Parathyroid adenoma (tissue), 2 donors: Measurements from ENCODE around the gene DCHS1.

Experiments used
- H2AFZ ChIP-seq: fragments of 300-600 bp; sonication (generic); one replicate; pipeline ENCODE4 v1.7.0; 2017; ENCODE audit warnings: antibody characterized with exemption, mild to moderate bottlenecking
- H3K27ac ChIP-seq: fragments of 300-600 bp; sonication (generic); one replicate; pipeline ENCODE4 v1.7.0; 2017
- H3K27me3 ChIP-seq: fragments of 300-600 bp; sonication (generic); one replicate; pipeline ENCODE4 v1.7.0; 2017; ENCODE audit warnings: low read length; ENCODE audit not compliant: control insufficient read depth, insufficient read depth
- H3K36me3 ChIP-seq: fragments of 300-600 bp; sonication (generic); one replicate; pipeline ENCODE4 v1.7.0; 2017; ENCODE audit warnings: low read length; ENCODE audit not compliant: control insufficient read depth, insufficient read depth
- H3K4me1 ChIP-seq: fragments of 300-600 bp; sonication (generic); one replicate; pipeline ENCODE4 v1.7.0; 2017; ENCODE audit warnings: control low read depth
- H3K4me2 ChIP-seq: fragments of 300-600 bp; sonication (generic); one replicate; pipeline ENCODE4 v1.7.0; 2017; ENCODE audit warnings: low read length
- H3K4me3 ChIP-seq: fragments of 300-600 bp; sonication (generic); one replicate; pipeline ENCODE4 v1.7.0; 2017; ENCODE audit warnings: low read depth, low read length
- H3K79me2 ChIP-seq: fragments of 300-600 bp; sonication (generic); one replicate; pipeline ENCODE4 v1.7.0; 2017; ENCODE audit warnings: control low read depth
- H3K9ac ChIP-seq: fragments of 300-600 bp; sonication (generic); one replicate; pipeline ENCODE4 v1.7.0; 2017; ENCODE audit warnings: mild to moderate bottlenecking
- H3K9me3 ChIP-seq: fragments of 300-600 bp; sonication (generic); one replicate; pipeline ENCODE4 v1.7.0; 2017; ENCODE audit warnings: low read length; ENCODE audit not compliant: control insufficient read depth
- TF ChIP-seq, protein P1 (sequence below): fragments of 300-600 bp; sonication (generic); IDR thresholded peaks from one replicate; pipeline ENCODE4 v1.7.0; 2017; ENCODE audit warnings: antibody characterized with exemption, mild to moderate bottlenecking
- donor health status: primary hyperparathyroidism.

DCHS1 gene

DNA sequence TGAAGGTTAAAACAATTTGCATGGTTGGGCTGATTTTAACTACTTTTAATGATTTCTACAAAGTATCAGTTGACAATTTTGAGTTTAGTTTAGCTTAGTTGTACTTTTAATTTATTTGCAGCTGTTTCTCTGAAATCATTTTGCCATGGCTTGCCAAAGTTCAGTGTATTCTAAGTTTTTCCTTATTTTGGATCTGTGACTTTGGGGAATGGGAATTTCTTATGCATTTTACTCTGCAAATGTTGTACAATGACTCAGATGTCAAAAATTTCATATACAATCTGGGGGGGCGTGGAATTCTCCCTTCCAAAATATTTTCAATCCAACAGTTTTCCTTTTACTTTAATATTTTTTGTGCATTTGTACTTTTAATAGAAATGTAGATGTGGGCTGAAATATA, 8.9 kb upstream of the DCHS1 start:
- Histone ChIP-seq H3K79me2 (no peaks in the 10 kb centered on the region), H3K4me2 (no peak overlapping the region), H3K4me3 (no peak overlapping the region), H3K9ac (no peak overlapping the region), H3K4me1 (no peaks in the 10 kb centered on the region), H3K27ac (no peak overlapping the region), H3K9me3 (no peaks in the 10 kb centered on the region), H3K36me3 (no peaks in the 10 kb centered on the region), H3K27me3 (no peaks in the 10 kb centered on the region), H2AFZ (no peak overlapping the region)
- TF ChIP-seq, protein P1, sequence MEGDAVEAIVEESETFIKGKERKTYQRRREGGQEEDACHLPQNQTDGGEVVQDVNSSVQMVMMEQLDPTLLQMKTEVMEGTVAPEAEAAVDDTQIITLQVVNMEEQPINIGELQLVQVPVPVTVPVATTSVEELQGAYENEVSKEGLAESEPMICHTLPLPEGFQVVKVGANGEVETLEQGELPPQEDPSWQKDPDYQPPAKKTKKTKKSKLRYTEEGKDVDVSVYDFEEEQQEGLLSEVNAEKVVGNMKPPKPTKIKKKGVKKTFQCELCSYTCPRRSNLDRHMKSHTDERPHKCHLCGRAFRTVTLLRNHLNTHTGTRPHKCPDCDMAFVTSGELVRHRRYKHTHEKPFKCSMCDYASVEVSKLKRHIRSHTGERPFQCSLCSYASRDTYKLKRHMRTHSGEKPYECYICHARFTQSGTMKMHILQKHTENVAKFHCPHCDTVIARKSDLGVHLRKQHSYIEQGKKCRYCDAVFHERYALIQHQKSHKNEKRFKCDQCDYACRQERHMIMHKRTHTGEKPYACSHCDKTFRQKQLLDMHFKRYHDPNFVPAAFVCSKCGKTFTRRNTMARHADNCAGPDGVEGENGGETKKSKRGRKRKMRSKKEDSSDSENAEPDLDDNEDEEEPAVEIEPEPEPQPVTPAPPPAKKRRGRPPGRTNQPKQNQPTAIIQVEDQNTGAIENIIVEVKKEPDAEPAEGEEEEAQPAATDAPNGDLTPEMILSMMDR: no peak

DNA sequence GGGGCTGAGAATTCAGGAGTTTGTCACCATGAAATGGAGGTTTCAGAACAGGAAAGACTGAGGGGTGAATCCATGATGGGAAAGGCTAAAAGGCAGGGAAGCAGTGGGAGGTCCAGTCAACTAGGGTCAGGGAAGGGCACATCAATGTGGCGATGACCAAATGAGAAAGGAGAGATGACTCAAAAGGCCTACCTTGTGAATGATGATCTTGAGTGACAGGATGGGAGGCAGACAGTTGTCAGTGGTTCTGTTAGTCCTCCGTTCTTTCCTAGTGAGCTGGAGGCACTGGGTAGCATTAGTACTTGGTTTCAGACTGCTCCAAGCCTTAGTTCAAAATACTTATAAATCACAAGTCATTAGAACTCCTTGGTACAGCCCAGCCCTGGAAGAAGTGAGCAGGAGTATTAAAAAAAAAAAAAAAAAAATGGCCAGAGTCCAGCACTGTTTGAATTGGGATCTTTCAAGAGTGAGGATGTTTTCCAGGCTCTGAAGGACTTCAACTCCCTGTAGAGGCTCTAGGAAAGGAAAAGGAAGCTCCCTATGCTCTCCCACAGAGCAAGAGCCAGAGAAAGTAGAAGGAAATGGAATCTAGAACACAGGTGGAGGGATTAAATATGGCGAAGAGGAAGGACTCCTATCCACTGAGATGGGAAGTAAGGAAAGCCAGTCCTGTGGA, 8.3 kb upstream of the DCHS1 start:
- no peaks in the 10 kb centered on the region for H3K79me2 ChIP-seq
- no peaks in the 10 kb centered on the region for H3K27me3 ChIP-seq
- no peaks in the 10 kb centered on the region for H3K36me3 ChIP-seq
- no peak overlapping the region for H3K9ac ChIP-seq
- no peak overlapping the region for H3K4me2 ChIP-seq
- H3K4me3 ChIP-seq: no peak overlapping the region
- no peak overlapping the region for H3K27ac ChIP-seq
- no peaks in the 10 kb centered on the region for H3K9me3 ChIP-seq
- H2AFZ ChIP-seq: no peak overlapping the region
- TF ChIP-seq, protein P1: no peak
- no peaks in the 10 kb centered on the region for H3K4me1 ChIP-seq

DNA sequence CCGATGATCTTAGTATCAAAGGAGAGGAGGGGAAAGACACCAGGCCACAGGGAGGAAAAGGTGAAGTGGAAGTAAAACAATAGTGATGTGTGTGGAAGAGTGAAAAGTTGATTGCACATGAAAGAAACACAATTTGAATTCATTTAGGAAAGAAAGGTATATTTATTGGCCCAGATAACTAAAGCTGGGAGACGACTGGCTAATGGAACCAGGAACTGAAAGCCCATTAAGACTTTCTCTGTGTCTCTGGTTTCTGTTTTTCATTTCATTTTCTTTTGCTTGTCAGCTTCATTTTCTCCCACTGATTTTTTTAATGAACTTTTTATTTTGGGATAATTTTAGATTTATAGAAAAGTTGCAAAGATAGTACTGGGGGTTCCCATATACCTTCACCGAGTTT, 5.1 kb upstream of the DCHS1 start:
- no peaks in the 10 kb centered on the region for H3K79me2 ChIP-seq
- TF ChIP-seq, protein P1: no peak
- H3K27ac ChIP-seq: no peak overlapping the region
- H3K36me3 ChIP-seq: no peaks in the 10 kb centered on the region
- H3K9ac ChIP-seq: no peak overlapping the region
- H3K4me3 ChIP-seq: no peak overlapping the region
- no peak overlapping the region for H2AFZ ChIP-seq
- H3K9me3 ChIP-seq: no peaks in the 10 kb centered on the region
- no peaks in the 10 kb centered on the region for H3K4me1 ChIP-seq
- H3K27me3 ChIP-seq: no peaks in the 10 kb centered on the region
- H3K4me2 ChIP-seq: no peak overlapping the region

DNA sequence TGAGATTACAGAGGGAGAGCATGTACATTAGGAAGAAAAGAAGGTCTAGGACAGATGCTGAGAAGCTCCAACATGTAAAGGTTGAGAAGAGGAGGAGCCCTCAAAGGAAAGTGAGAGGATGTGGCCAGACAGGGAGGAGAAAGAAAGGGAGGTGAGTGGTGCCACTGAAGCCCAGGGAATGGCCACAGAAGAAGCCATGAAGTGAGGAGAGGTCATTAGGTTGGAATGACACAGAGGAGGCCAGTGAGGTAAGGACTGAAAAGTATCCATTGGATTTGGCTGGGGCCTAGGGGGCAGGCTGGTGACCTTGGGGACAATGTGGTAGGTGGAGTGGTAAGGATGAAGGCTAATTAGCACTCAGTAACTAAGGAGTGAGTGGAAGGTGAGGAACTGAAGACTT, 3.0 kb upstream of the DCHS1 start:
- no peak overlapping the region for H3K4me2 ChIP-seq
- H3K9ac ChIP-seq: no peak overlapping the region
- TF ChIP-seq, protein P1: no peak
- H3K4me1 ChIP-seq: no peaks in the 10 kb centered on the region
- no peak overlapping the region for H3K4me3 ChIP-seq
- H3K9me3 ChIP-seq: no peaks in the 10 kb centered on the region
- H3K79me2 ChIP-seq: no peaks in the 10 kb centered on the region
- no peaks in the 10 kb centered on the region for H3K27me3 ChIP-seq
- no peak overlapping the region for H3K27ac ChIP-seq
- no peaks in the 10 kb centered on the region for H3K36me3 ChIP-seq
- H2AFZ ChIP-seq: no peak overlapping the region

DNA sequence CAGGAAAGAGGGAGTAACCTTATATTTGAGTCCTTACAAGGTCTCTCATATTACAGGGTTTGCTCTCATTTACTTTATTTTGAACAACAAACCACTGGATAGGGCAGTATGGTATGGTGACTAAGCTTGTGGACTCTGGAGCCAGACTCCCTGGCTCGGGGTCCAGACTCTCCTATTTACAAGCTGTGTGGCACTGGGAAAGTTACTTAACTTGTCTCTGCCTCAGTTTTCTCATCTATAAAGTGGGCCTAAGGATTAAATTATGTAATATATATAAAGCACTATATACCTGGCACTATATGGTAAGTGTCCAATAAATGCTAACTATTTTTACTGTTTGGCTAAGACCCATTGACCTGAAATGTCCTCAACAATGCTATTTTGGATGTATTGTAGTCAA, 1.7 kb upstream of the DCHS1 start:
- H3K4me3 ChIP-seq: no peak overlapping the region
- no peaks in the 10 kb centered on the region for H3K79me2 ChIP-seq
- H3K4me1 ChIP-seq: no peaks in the 10 kb centered on the region
- no peaks in the 10 kb centered on the region for H3K36me3 ChIP-seq
- H3K4me2 ChIP-seq: no peak overlapping the region
- H3K27me3 ChIP-seq: no peaks in the 10 kb centered on the region
- no peaks in the 10 kb centered on the region for H3K9me3 ChIP-seq
- no peak overlapping the region for H3K27ac ChIP-seq
- TF ChIP-seq, protein P1: no peak
- H3K9ac ChIP-seq: no peak overlapping the region
- no peak overlapping the region for H2AFZ ChIP-seq
